Calu3 (cell line): Measurements from ENCODE around the gene KMT2A. TPM values are rescaled to one million over a fixed set of nuclear protein-coding genes. Genes with fewer than 3 reads are reported as not detected.

Source experiments
- BruUV-seq: library from RNA; stranded (reverse); fragments of 400-500 nt; replicated peaks from 2 replicates; lab custom pipeline; 2021; lab: Mats Ljungman, UMichigan
- CTCF ChIA-PET: fragments of 300-600 bp; sonication (Branson Sonifier 250); formaldehyde crosslinking; loops from one replicate; lab custom pipeline; 2022; ENCODE audit warnings: antibody characterized with exemption; lab: Charles Lee
- DNase-seq: peaks from one replicate; pipeline ENCODE4 v3.0.0; 2022
- H3K27ac Mint-ChIP-seq: one replicate; pipeline ENCODE4 v1.8.0; 2022; ENCODE audit warnings: mixed read lengths; ENCODE audit not compliant: unreplicated experiment
- H3K27me3 Mint-ChIP-seq: one replicate; pipeline ENCODE4 v1.8.0; 2022; ENCODE audit warnings: mixed read lengths; ENCODE audit not compliant: unreplicated experiment
- H3K36me3 Mint-ChIP-seq: one replicate; pipeline ENCODE4 v1.8.0; 2022; ENCODE audit warnings: mild to moderate bottlenecking, moderate library complexity, mixed read lengths; ENCODE audit not compliant: insufficient read depth, unreplicated experiment
- H3K4me1 Mint-ChIP-seq: one replicate; pipeline ENCODE4 v1.8.0; 2022; ENCODE audit warnings: mild to moderate bottlenecking, low read depth, mixed read lengths; ENCODE audit not compliant: unreplicated experiment
- H3K4me3 Mint-ChIP-seq: one replicate; pipeline ENCODE4 v1.8.0; 2022; ENCODE audit warnings: mild to moderate bottlenecking, low read depth, moderate library complexity, mixed read lengths; ENCODE audit not compliant: unreplicated experiment
- H3K9me3 Mint-ChIP-seq: one replicate; pipeline ENCODE4 v1.8.0; 2022; ENCODE audit warnings: low read depth, mixed read lengths; ENCODE audit not compliant: unreplicated experiment
- CTCF ChIP-seq: fragments of 200-600 bp; IDR thresholded peaks from one replicate; pipeline ENCODE4 v1.8.0; 2022; ENCODE audit warnings: antibody characterized with exemption; ENCODE audit not compliant: unreplicated experiment
- intact Hi-C: fragments of 100-400 bp; cut with micrococcal nuclease; formaldehyde crosslinking; loops from one replicate; pipeline ENCODE4 v1.10.0; 2022; ENCODE audit not compliant: unreplicated experiment
- total RNA-seq: library from RNA; stranded (reverse); gene quantifications from 2 replicates; pipeline ENCODE4 v1.2.3, GENCODE V29; 2022

Gene KMT2A
- total RNA-seq, 1 experiment from 2014 or later: 58.1 TPM

GRCh38 chr11:118519549-118519948 lies 83.3 kb downstream of the KMT2A start:
- CTCF ChIA-PET: no interaction called here
- H3K36me3 Mint-ChIP-seq: peaks cover 49% of the 10 kb centered on the region
- no peaks in the 10 kb centered on the region for H3K9me3 Mint-ChIP-seq
- DNase-seq: no peak
- no peak overlapping the region for H3K27ac Mint-ChIP-seq
- intact Hi-C loops: no loop called here
- no TSS peak for BruUV-seq
- H3K4me1 Mint-ChIP-seq: no peaks in the 10 kb centered on the region
- no peak overlapping the region for H3K4me3 Mint-ChIP-seq
- no peak for TF ChIP-seq CTCF
- H3K27me3 Mint-ChIP-seq: no peaks in the 10 kb centered on the region

GRCh38 chr11:118521892-118522311 lies 85.6 kb downstream of the KMT2A start:
- BruUV-seq: no TSS peak
- Mint-ChIP-seq H3K36me3 (peaks cover 39% of the 10 kb centered on the region), H3K27me3 (no peaks in the 10 kb centered on the region), H3K9me3 (no peaks in the 10 kb centered on the region), H3K4me3 (no peak overlapping the region), H3K4me1 (no peaks in the 10 kb centered on the region), H3K27ac (no peak overlapping the region)
- CTCF ChIA-PET: no interaction called here
- intact Hi-C loops: no loop called here
- TF ChIP-seq CTCF: no peak
- DNase-seq: no peak

- CTCF ChIA-PET: no interaction called here
- no peak for TF ChIP-seq CTCF
- Mint-ChIP-seq H3K9me3 (no peaks in the 10 kb centered on the region), H3K27ac (no peak overlapping the region), H3K36me3 (peaks cover 43% of the 10 kb centered on the region), H3K4me1 (no peaks in the 10 kb centered on the region), H3K27me3 (no peaks in the 10 kb centered on the region), H3K4me3 (no peak overlapping the region)
- DNase-seq: peak; percentile 21
- BruUV-seq: no TSS peak
- intact Hi-C loops: no loop called here
Measured at GRCh38 chr11:118522571-118523072, 86.3 kb downstream of the KMT2A start.

GRCh38 chr11:118524356-118524755 lies 88.1 kb downstream of the KMT2A start:
- TF ChIP-seq CTCF: no peak
- BruUV-seq: no TSS peak
- Mint-ChIP-seq H3K9me3 (no peaks in the 10 kb centered on the region), H3K4me3 (no peak overlapping the region), H3K27ac (no peak overlapping the region), H3K27me3 (no peaks in the 10 kb centered on the region), H3K4me1 (peaks cover 6% of the 10 kb centered on the region), H3K36me3 (peaks cover 47% of the 10 kb centered on the region)
- no peak for DNase-seq
- intact Hi-C loops: no loop called here
- CTCF ChIA-PET: no interaction called here
